Loucy (cell line): ENCODE measurements around the gene PALS1.

ENCODE experiments used
- H2AFZ ChIP-seq: fragments of 200-600 bp; sonication (generic); 2 replicates; pipeline ENCODE4 v1.6.0; 2016; ENCODE audit warnings: antibody characterized with exemption, mild to moderate bottlenecking, low read length, moderate library complexity
- H3F3A ChIP-seq: fragments of 200-600 bp; 2 replicates; pipeline ENCODE4 v1.6.0; 2016; ENCODE audit warnings: antibody characterized with exemption, low read depth, mild to moderate bottlenecking
- H3K27me3 ChIP-seq: fragments of 200-600 bp; sonication (generic); 2 replicates; pipeline ENCODE4 v1.6.1; 2014; ENCODE audit warnings: low read length, mild to moderate bottlenecking; ENCODE audit not compliant: insufficient read depth, poor library complexity, severe bottlenecking
- H3K36me3 ChIP-seq: fragments of 200-600 bp; sonication (generic); 2 replicates; pipeline ENCODE4 v1.6.1; 2016; ENCODE audit warnings: low read length; ENCODE audit not compliant: insufficient read depth
- H3K4me1 ChIP-seq: fragments of 200-600 bp; sonication (generic); 2 replicates; pipeline ENCODE4 v1.5.1; 2014; ENCODE audit warnings: low read length, mild to moderate bottlenecking; ENCODE audit not compliant: insufficient read depth, poor library complexity, severe bottlenecking
- H3K4me2 ChIP-seq: fragments of 200-600 bp; sonication (generic); 2 replicates; pipeline ENCODE4 v1.6.0; 2014; ENCODE audit warnings: antibody characterized with exemption, low read length, low read depth, mild to moderate bottlenecking; ENCODE audit not compliant: poor library complexity, severe bottlenecking
- H3K4me3 ChIP-seq: fragments of 200-600 bp; sonication (generic); 2 replicates; pipeline ENCODE4 v1.5.1; 2014; ENCODE audit warnings: low read length, mild to moderate bottlenecking, mixed read lengths; ENCODE audit not compliant: poor library complexity, severe bottlenecking
- H3K79me2 ChIP-seq: fragments of 200-600 bp; sonication (generic); 2 replicates; pipeline ENCODE4 v1.6.1; 2014; ENCODE audit warnings: low read length; ENCODE audit not compliant: insufficient read depth
- H3K9ac ChIP-seq: fragments of 200-600 bp; sonication (generic); 2 replicates; pipeline ENCODE4 v1.6.0; 2014; ENCODE audit warnings: mild to moderate bottlenecking, low read depth, low read length, moderate library complexity; ENCODE audit not compliant: poor library complexity, severe bottlenecking
- H3K9me2 ChIP-seq: fragments of 200-600 bp; sonication (generic); replicated peaks from 2 replicates; pipeline ENCODE4 v1.6.1; 2016; ENCODE audit warnings: low read depth, low read length, mixed read lengths
- H3K9me3 ChIP-seq: fragments of 200-600 bp; sonication (generic); 2 replicates; pipeline ENCODE4 v1.6.1; 2014; ENCODE audit warnings: mild to moderate bottlenecking, antibody characterized with exemption, low read length, low read depth; ENCODE audit not compliant: insufficient read depth
- H4K20me1 ChIP-seq: fragments of 200-600 bp; sonication (generic); 2 replicates; pipeline ENCODE4 v1.6.0; 2014; ENCODE audit warnings: antibody characterized with exemption, low read length, mild to moderate bottlenecking; ENCODE audit not compliant: insufficient read depth, poor library complexity, severe bottlenecking
- CTCF ChIP-seq: fragments of 200-600 bp; sonication (generic); conservative IDR thresholded peaks from 2 replicates; pipeline ENCODE4 v1.5.1; 2014; ENCODE audit warnings: mild to moderate bottlenecking, antibody characterized with exemption, low read length
- EZH2phosphoT487 ChIP-seq: fragments of 200-600 bp; IDR thresholded peaks from 2 replicates; pipeline ENCODE4 v1.6.1; 2018; ENCODE audit warnings: antibody characterized with exemption, mild to moderate bottlenecking, moderate library complexity, borderline replicate concordance

The PALS1 gene

GRCh38 chr14:67225523-67225922, 15.7 kb upstream of the PALS1 start:
- Histone ChIP-seq H3K4me3 (no peak overlapping the region), H3K9me3 (no peaks in the 10 kb centered on the region), H3K27me3 (no peaks in the 10 kb centered on the region), H3F3A (no peaks in the 10 kb centered on the region), H3K4me2 (no peak overlapping the region), H3K4me1 (no peaks in the 10 kb centered on the region), H3K9me2 (no peaks in the 10 kb centered on the region), H3K79me2 (no peaks in the 10 kb centered on the region), H4K20me1 (no peaks in the 10 kb centered on the region), H3K36me3 (no peaks in the 10 kb centered on the region), H3K9ac (no peak overlapping the region), H2AFZ (no peak overlapping the region)
- TF ChIP-seq EZH2phosphoT487, result no peak
- no peak for TF ChIP-seq CTCF

- Histone ChIP-seq H2AFZ (no peak overlapping the region), H3K9me3 (no peaks in the 10 kb centered on the region), H3K4me3 (no peak overlapping the region), H3K4me1 (peaks cover 8% of the 10 kb centered on the region), H4K20me1 (no peaks in the 10 kb centered on the region), H3K27me3 (no peaks in the 10 kb centered on the region), H3K4me2 (no peak overlapping the region), H3K36me3 (no peaks in the 10 kb centered on the region), H3K79me2 (no peaks in the 10 kb centered on the region), H3K9ac (no peak overlapping the region), H3K9me2 (no peaks in the 10 kb centered on the region), H3F3A (no peaks in the 10 kb centered on the region; the same call in 1 of the 2 replicates)
- TF ChIP-seq EZH2phosphoT487, result no peak
- TF ChIP-seq CTCF, result no peak
These were observed 12.8 kb upstream of the PALS1 start for GRCh38 chr14:67228325-67228984.

GRCh38 chr14:67232066-67232465, 9.2 kb upstream of the PALS1 start:
- Histone ChIP-seq H3K9me3 (no peaks in the 10 kb centered on the region), H2AFZ (no peak overlapping the region), H3K4me1 (peaks cover 8% of the 10 kb centered on the region), H3K9me2 (no peaks in the 10 kb centered on the region), H3F3A (no peaks in the 10 kb centered on the region; the same call in 1 of the 2 replicates), H3K36me3 (no peaks in the 10 kb centered on the region), H4K20me1 (no peaks in the 10 kb centered on the region), H3K79me2 (no peaks in the 10 kb centered on the region), H3K9ac (no peak overlapping the region), H3K4me2 (peak overlapping the region; percentile 47), H3K27me3 (no peaks in the 10 kb centered on the region), H3K4me3 (no peak overlapping the region)
- TF ChIP-seq CTCF, result no peak
- no peak for TF ChIP-seq EZH2phosphoT487
